HepG2 (cell line): ENCODE data around the gene VEZF1. TPM values are rescaled to one million over a fixed set of nuclear protein-coding genes. Genes with fewer than 3 reads are reported as not detected.

Source experiments
- ATAC-seq: fragments of 200-7000 bp; cut with Tn5 transposase; 3 replicates; pipeline ENCODE4 v1.9.1; 2020; ENCODE audit warnings: mild to moderate bottlenecking, moderate library complexity
- BruUV-seq: library from RNA; stranded (reverse); fragments of 400-500 nt; replicated peaks from 2 replicates; lab custom pipeline; 2021; lab: Mats Ljungman, UMichigan
- CTCF ChIA-PET: fragments of 300-600 bp; formaldehyde crosslinking; extraction: SDS; loops from one replicate; lab custom pipeline; 2021; ENCODE audit warnings: low total read pairs, inconsistent platforms, low intra/inter-chr PET ratio; lab: Yijun Ruan, JAX
- POLR2A ChIA-PET: fragments of 350-600 bp; sonication (Branson Sonifier 250); formaldehyde crosslinking; loops from one replicate; lab custom pipeline; 2020; ENCODE audit warnings: antibody characterized with exemption, inconsistent platforms; lab: Yijun Ruan, JAX
- DNase-seq: peaks from one replicate; pipeline ENCODE4 v3.0.0-alpha.2; 2015; ENCODE audit warnings: low spot score
- FAIRE-seq: peaks from 3 replicates; lab custom pipeline; 2011; peaks lifted over from hg19 to GRCh38; lab: Jason Lieb, UNC
- H2AFZ ChIP-seq: one replicate; pipeline ENCODE4 v1.6.1; 2011; ENCODE audit warnings: low read length, inconsistent platforms
- H3K27ac ChIP-seq: fragments of 300-600 bp; 3 replicates; pipeline ENCODE4 v1.8.0; 2011; ENCODE audit warnings: mixed run types, mild to moderate bottlenecking, mixed read lengths, low read length, inconsistent platforms; ENCODE audit not compliant: insufficient read depth; ENCODE audit errors: extremely low read length
- H3K27me3 ChIP-seq, 2 experiments: fragments of 200-600 bp in 1 of 2; 2 replicates in 1 of 2; 3 replicates in 1 of 2; pipeline versions ENCODE4 v1.6.0 to v1.8.0; 2011; ENCODE audit warnings: low read length in 2 of 2, mild to moderate bottlenecking in 2 of 2, moderate library complexity in 2 of 2, inconsistent platforms in 1 of 2; ENCODE audit not compliant: insufficient read depth in 2 of 2, control insufficient read depth in 1 of 2
- H3K36me3 ChIP-seq, 2 experiments: fragments of 200-600 bp in 1 of 2; replicated peaks in 1 of 2; 2 replicates in 1 of 2; 3 replicates in 1 of 2; pipeline versions ENCODE4 v1.5.1 to v1.8.0; 2011; ENCODE audit warnings: low read length in 2 of 2, inconsistent platforms in 1 of 2; ENCODE audit not compliant: insufficient read depth in 2 of 2, control insufficient read depth in 1 of 2
- H3K4me1 ChIP-seq: 2 replicates; pipeline ENCODE4 v1.5.1; 2012; ENCODE audit warnings: low read length, inconsistent platforms; ENCODE audit not compliant: insufficient read depth
- H3K4me2 ChIP-seq: 2 replicates; pipeline ENCODE4 v1.6.0; 2011; ENCODE audit warnings: low read depth, low read length, inconsistent platforms
- H3K4me3 ChIP-seq, 3 experiments: fragments of 200-600 bp in 1 of 3; sonication (generic), shearing (Covaris generic) in 1 of 3; replicated peaks in 1 of 3; 2 replicates each; pipeline ENCODE4 v1.5.1; 2011 to 2016; ENCODE audit warnings: low read length in 3 of 3, inconsistent platforms in 2 of 3, low read depth in 2 of 3, mild to moderate bottlenecking in 2 of 3, control low read depth in 1 of 3, mixed read lengths in 1 of 3; ENCODE audit not compliant: insufficient read depth in 1 of 3
- H3K79me2 ChIP-seq: one replicate; pipeline ENCODE4 v1.6.1; 2011; ENCODE audit warnings: low read length, inconsistent platforms; ENCODE audit not compliant: insufficient read depth
- H3K9ac ChIP-seq: 2 replicates; pipeline ENCODE4 v1.6.0; 2011; ENCODE audit warnings: mild to moderate bottlenecking, low read depth, low read length, inconsistent platforms; ENCODE audit not compliant: insufficient read depth
- H3K9me3 ChIP-seq: 2 replicates; pipeline ENCODE4 v1.5.1; 2012; ENCODE audit warnings: mild to moderate bottlenecking, low read length
- H4K20me1 ChIP-seq: 2 replicates; pipeline ENCODE4 v1.6.0; 2011; ENCODE audit warnings: inconsistent platforms, mild to moderate bottlenecking, low read length, moderate library complexity; ENCODE audit not compliant: insufficient read depth
- CBX1 ChIP-seq: IDR thresholded peaks from one replicate; pipeline ENCODE4 v1.6.1; 2016; ENCODE audit warnings: antibody characterized with exemption, low read depth
- CEBPG ChIP-seq: IDR thresholded peaks from 2 replicates; pipeline ENCODE4 v1.6.1; 2016
- DMAP1 ChIP-seq: IDR thresholded peaks from 2 replicates; pipeline ENCODE4 v1.6.1; 2016
- FOXK2 ChIP-seq: fragments of 450-650 bp; IDR thresholded peaks from 2 replicates; pipeline ENCODE4 v1.6.1; 2016
- MATR3 ChIP-seq: sonication (generic); formaldehyde crosslinking; IDR thresholded peaks from 2 replicates; pipeline ENCODE4 v1.4.0; 2020; ENCODE audit warnings: missing genetic modification reagents
- PAF1 ChIP-seq: IDR thresholded peaks from 2 replicates; pipeline ENCODE4 v1.6.1; 2016; ENCODE audit warnings: missing genetic modification reagents, missing compliant biosample characterization
- PRMT3 ChIP-seq: sonication (generic); formaldehyde crosslinking; IDR thresholded peaks from 2 replicates; pipeline ENCODE4 v1.8.1; 2022; ENCODE audit warnings: low read depth, mild to moderate bottlenecking, moderate library complexity, missing genetic modification reagents, borderline replicate concordance
- SMYD3 ChIP-seq: sonication (generic); formaldehyde crosslinking; IDR thresholded peaks from 2 replicates; pipeline ENCODE4 v1.8.1; 2023; ENCODE audit warnings: mild to moderate bottlenecking, missing genetic modification reagents
- SP5 ChIP-seq: IDR thresholded peaks from 2 replicates; pipeline ENCODE4 v1.6.1; 2016; ENCODE audit warnings: low read depth, borderline replicate concordance
- SPEN ChIP-seq: sonication (generic); formaldehyde crosslinking; IDR thresholded peaks from 2 replicates; pipeline ENCODE4 v1.5.1; 2020; ENCODE audit warnings: low read depth, mild to moderate bottlenecking, missing genetic modification reagents
- ZNF205 ChIP-seq: IDR thresholded peaks from 2 replicates; pipeline ENCODE4 v1.6.1; 2018; ENCODE audit warnings: missing biosample characterization, missing genetic modification reagents
- ZNF367 ChIP-seq: sonication (generic); formaldehyde crosslinking; IDR thresholded peaks from 2 replicates; pipeline ENCODE4 v1.4.0; 2020; ENCODE audit warnings: missing genetic modification reagents, borderline replicate concordance
- ZSCAN25 ChIP-seq: sonication (generic); formaldehyde crosslinking; IDR thresholded peaks from 2 replicates; pipeline ENCODE4 v1.8.0; 2022; ENCODE audit warnings: mild to moderate bottlenecking, missing genetic modification reagents
- WGBS: methylation state at CpG from one replicate; pipeline ENCODE4 v1.1.6; 2017; ENCODE audit warnings: low lambda C conversion rate; 5-methylcytosine and 5-hydroxymethylcytosine counted together
- in situ Hi-C: cut with HindIII; loops from 2 replicates; pipeline ENCODE4 v1.10.0; 2017; ENCODE audit warnings: low pct_unique_long_range_greater_than_20kb; ENCODE audit not compliant: extremely low pct_ligation_motif_present
- intact Hi-C: fragments of 100-400 bp; cut with micrococcal nuclease; formaldehyde crosslinking; loops from one replicate; pipeline ENCODE4 v1.10.0; 2022; ENCODE audit not compliant: unreplicated experiment
- polyA plus RNA-seq, 8 experiments: library from polyadenylated mRNA; depleted of rRNA in 3 of 8; stranded (reverse) in 7 of 8; unstranded in 1 of 8; fragments of >200 nt; fragmentation: Illumina TruSeq in 4 of 8; extraction: Trizol in 4 of 8; gene quantifications; 2 replicates each; pipeline versions ENCODE4 v1.2.1 to v1.2.3, GENCODE V29; 2011 to 2016; ENCODE audit warnings: low read depth in 4 of 8, missing spikeins in 1 of 8, mixed read lengths in 1 of 8; ENCODE audit not compliant: insufficient read depth in 1 of 8
- total RNA-seq, 5 experiments: library from RNA; depleted of rRNA; stranded (reverse); fragments of >200 nt; fragmentation: Illumina TruSeq; extraction: Trizol; gene quantifications; 2 replicates each; pipeline ENCODE4 v1.2.3, GENCODE V29; 2016; ENCODE audit warnings: low read depth in 1 of 5
- TF ChIP-seq, protein P1 (sequence below): sonication (generic); formaldehyde crosslinking; IDR thresholded peaks from 2 replicates; pipeline ENCODE4 v1.4.0; 2020; ENCODE audit warnings: missing genetic modification reagents, borderline replicate concordance
- TF ChIP-seq, protein P2 (sequence below): sonication (generic); formaldehyde crosslinking; IDR thresholded peaks from 2 replicates; pipeline ENCODE4 v1.9.0; 2022; ENCODE audit warnings: missing genetic modification reagents, mild to moderate bottlenecking, borderline replicate concordance

VEZF1 gene
- total and polyA plus RNA-seq, 2 of the 13 experiments (the other 11 are each of a cell fraction or from before 2014, with no cell fraction given) = 45.9 to 49.7 TPM

DNA sequence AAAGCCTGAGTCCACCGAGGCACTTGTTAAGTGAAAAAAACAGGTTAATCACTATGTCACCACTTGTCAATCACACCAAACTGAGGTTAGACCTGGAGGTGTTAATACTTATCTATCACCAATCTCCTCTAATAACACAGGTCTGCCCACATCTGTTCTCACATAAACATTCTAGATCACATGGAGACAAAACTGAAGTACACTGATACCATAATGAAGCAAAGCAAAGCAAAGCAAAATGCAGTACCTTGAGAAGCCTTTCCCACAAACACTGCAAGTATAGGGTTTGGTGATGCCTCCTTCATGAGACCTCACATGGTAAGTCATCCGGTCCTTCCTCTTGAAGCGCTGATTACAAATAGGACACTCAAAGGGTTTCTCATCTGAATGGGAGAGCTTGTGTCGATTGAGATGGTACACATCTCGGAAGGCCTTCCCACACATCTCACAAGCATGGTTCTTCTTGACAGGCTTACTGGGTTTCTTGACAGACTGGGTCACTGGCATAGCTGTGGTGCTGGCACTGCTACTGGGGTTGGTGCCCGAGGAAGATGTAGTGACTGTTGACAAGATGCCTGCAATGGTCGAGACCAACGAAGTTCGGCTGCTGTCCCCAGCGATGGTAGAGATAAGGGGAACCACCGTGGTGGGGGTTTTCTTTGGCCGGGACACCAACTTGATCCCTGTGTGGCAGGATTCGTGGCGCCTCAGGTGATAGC, 5.4 kb downstream of the VEZF1 start:
- TF ChIP-seq CBX1 (no peak), MATR3 (CRISPR knock-in tag) (no peak), FOXK2 (no peak), SP5 (CRISPR knock-in tag) (no peak), PAF1 (CRISPR knock-in tag) (no peak), ZNF205 (CRISPR knock-in tag) (no peak), DMAP1 (CRISPR knock-in tag) (no peak), ZNF367 (CRISPR knock-in tag) (no peak), SPEN (no peak), ZSCAN25 (no peak), CEBPG (CRISPR knock-in tag) (no peak), SMYD3 (CRISPR knock-in tag) (no peak), PRMT3 (CRISPR knock-in tag) (no peak)
- TF ChIP-seq, protein P1, sequence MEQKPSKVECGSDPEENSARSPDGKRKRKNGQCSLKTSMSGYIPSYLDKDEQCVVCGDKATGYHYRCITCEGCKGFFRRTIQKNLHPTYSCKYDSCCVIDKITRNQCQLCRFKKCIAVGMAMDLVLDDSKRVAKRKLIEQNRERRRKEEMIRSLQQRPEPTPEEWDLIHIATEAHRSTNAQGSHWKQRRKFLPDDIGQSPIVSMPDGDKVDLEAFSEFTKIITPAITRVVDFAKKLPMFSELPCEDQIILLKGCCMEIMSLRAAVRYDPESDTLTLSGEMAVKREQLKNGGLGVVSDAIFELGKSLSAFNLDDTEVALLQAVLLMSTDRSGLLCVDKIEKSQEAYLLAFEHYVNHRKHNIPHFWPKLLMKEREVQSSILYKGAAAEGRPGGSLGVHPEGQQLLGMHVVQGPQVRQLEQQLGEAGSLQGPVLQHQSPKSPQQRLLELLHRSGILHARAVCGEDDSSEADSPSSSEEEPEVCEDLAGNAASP = no peak
- TF ChIP-seq, protein P2, sequence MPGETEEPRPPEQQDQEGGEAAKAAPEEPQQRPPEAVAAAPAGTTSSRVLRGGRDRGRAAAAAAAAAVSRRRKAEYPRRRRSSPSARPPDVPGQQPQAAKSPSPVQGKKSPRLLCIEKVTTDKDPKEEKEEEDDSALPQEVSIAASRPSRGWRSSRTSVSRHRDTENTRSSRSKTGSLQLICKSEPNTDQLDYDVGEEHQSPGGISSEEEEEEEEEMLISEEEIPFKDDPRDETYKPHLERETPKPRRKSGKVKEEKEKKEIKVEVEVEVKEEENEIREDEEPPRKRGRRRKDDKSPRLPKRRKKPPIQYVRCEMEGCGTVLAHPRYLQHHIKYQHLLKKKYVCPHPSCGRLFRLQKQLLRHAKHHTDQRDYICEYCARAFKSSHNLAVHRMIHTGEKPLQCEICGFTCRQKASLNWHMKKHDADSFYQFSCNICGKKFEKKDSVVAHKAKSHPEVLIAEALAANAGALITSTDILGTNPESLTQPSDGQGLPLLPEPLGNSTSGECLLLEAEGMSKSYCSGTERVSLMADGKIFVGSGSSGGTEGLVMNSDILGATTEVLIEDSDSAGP (CRISPR knock-in tag) = no peak
- Histone ChIP-seq H3K9me3 (no peaks in the 10 kb centered on the region), H3K4me3 (no peak overlapping the region), H3K9ac (no peak overlapping the region), H3K27ac (no peak overlapping the region), H3K36me3 (peaks cover 15 to 57% of the 10 kb centered on the region in 2 experiments), H2AFZ (no peak overlapping the region), H3K4me1 (peaks cover 57% of the 10 kb centered on the region), H3K4me2 (no peak overlapping the region), H3K79me2 (peaks cover 71% of the 10 kb centered on the region), H4K20me1 (peaks cover 32% of the 10 kb centered on the region), H3K27me3 (no peaks in the 10 kb centered on the region; a peak in 1 of 5 replicates)
- intact Hi-C loops (no loop called here), in situ Hi-C loops (no loop called here)
- CTCF ChIA-PET = no interaction called here
- DNase-seq (no peak), ATAC-seq (no peak), FAIRE-seq (no peak)
- POLR2A ChIA-PET = interaction anchor here (1.0 to 1.7 kb wide), 4 partner anchors 29 to 133 kb away, joined by 3 to 4 read pairs (median 4); partner anchors contain the start of gene MRPS23
- WGBS = 94% methylated on average over 14 of the region's 14 CpGs
- BruUV-seq = no TSS peak
